Posterior vena cava (tissue), 2 donors: ENCODE measurements around the gene YPEL5. TPM values are rescaled to one million over a fixed set of nuclear protein-coding genes. Genes with fewer than 3 reads are reported as not detected.

Experiments used
- DNase-seq: peaks from one replicate; pipeline ENCODE4 v3.0.0-alpha.2; 2020; ENCODE audit warnings: low spot score
- intact Hi-C, 2 donors: fragments of 100-400 bp; cut with DNase I; formaldehyde crosslinking; loops; one replicate each; pipeline versions ENCODE4 v1.14.1 to v1.14.2; 2022 to 2023
- total RNA-seq, 2 donors: library from RNA; stranded (reverse); fragmentation: NEBNext Ultra II Directional; extraction: Animal tissue kit (Norgen Biotek cat#: 25700); gene quantifications; one replicate each; pipeline ENCODE4 v1.2.1, GENCODE V29; 2021
- donor health status: DM: yes; HTN: yes; CAD: no.
- donor health status: DM: yes; HTN: yes; CAD: no.

The YPEL5 gene
- total RNA-seq, 2 donors from 2014 or later, result 88.3 to 95.7 TPM

DNA sequence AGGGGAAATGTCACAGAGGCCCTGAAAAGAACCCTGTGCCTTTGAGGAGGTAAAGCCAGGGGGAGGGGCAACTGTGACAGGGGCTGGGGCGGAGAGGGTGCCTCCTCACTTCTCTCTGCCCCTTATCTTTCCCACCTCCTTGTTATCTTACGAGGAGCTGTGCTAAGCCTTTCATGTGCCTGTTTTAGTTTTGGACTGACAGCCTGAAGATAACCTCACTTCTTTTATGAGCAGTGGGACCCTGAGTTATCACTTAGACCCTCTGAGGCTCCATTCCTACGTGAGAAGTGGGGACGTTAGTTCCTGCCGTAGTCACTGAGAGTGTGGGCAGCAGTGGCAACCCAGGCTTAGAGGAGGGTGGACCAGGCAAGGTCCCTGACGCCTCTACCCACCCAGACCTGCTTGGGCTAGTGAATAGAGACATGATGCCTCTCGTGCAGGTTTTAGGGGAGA, 45.0 kb downstream of the YPEL5 start:
- intact Hi-C loops, result no loop called here
- no peak for DNase-seq

DNA sequence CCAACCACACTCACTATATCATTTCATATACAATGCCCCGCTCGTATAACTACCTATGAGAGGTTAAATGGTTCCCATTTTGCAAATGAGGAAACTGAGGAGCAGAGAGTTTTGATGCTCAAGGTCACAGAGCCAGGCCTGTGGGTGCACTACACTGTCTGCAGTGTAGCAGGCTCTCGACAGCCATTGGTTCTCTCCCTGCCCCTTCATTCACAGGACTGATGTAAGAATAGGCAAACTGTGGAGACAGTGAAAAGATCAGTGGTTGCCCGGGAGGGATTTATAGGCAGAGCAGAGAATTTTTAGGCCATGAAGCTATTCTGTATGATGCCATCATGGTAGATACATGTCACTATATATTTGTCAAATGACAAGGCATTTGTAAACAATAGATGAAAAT, 45.5 kb downstream of the YPEL5 start:
- no peak for DNase-seq
- intact Hi-C loops, result no loop called here

DNA sequence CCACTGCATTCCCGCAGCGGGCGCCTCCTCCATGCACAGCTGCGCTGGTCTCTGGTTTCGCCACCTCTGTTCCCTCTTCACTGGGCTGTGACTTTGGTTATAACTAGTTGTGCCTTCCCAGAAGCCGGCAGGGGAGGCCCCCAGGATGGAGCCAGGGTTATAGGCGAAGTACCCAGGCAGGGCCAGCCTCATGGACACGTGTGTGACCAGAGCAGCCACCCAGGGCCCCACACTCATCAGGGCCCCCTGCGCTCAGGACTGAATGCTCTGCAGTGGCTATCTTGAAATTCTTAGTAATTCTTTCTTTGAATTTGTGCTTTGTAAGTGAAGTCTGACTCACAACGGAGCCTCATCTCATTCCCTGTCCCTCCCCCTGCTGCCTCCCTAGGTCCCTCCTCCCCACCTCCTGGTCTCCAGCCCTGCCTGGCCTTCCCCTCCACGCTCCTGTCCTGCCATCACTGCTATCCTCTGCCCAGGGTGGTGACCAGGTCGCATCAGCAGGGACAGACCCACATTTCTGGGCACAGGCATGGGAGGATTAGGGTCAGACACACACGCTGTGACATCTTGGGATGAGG, 46.4 kb downstream of the YPEL5 start:
- DNase-seq, result no peak
- intact Hi-C loops, result no loop called here

GRCh38 chr2:30194421-30194820, 47.6 kb downstream of the YPEL5 start:
- no peak for DNase-seq
- intact Hi-C loops, result no loop called here

DNA sequence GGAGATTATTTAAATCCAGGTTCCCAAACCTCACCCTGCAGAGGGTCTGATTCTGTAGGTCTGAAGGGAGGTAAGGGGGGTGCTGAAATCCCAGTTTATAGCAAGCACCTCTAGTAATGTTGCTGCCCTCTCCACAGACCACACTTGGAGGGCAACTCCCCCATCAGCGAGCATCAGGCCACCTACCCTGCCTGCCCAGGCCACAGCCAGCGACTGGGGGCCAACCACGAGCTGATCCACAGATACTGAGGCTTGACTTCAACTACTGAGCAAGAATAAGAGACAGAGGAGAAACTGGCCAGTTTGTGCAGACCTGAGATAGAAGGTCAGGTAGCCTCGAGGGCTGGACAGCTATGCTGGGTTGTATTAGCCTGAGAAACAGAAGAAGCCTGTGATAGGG, 48.2 kb downstream of the YPEL5 start:
- intact Hi-C loops, result no loop called here
- no peak for DNase-seq

DNA sequence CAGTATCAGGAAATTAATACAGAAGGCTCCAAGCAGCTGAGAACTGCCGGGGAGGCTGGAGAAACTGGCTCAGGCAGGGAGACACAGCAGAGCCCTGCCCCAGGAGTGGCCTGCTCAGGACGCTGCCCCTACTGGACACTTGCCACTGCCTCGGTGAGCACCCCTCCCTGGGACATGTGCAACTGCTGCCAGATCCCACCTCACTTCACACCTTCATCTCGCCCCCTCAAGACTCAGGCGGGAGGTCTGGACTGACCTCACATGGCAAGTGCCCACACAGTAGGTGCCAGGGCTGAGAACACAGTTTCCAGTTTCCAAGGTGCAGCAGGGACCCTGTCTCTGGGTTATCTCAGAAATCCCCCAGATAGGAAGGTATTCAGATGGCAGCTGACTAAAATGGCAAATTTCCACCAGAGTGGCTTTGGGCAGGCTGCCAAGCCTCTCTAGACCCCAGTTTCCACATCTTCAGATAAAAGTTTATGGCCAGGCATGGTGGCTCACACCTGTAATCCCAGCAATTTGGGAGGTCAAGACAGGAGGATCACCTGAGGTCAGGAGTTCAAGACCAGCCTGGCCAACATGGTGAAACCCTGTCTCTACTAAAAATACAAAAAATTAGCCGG, 50.9 kb downstream of the YPEL5 start:
- no peak for DNase-seq
- intact Hi-C loops, result no loop called here

DNA sequence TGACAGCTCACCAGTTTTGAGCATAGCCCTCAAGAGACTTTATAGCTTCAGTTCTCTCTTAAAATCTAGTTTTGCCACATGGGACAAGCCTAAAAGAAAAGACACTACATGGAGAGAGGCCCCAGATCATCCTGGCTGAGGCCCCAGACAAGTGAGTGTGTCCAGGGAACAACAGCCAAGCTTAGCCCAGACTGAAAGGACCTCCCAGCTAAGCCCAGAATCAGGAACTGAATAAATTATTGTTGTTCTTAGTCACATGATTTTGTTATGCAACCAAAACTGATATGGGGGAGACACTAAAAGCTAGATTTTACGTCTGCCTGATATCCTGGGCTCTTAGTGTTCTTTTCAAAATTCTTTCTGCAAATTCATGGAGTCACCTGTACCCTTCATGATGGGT, 55.2 kb downstream of the YPEL5 start:
- no peak for DNase-seq
- intact Hi-C loops, result loop anchor here in 1 of 2 donors (1.0 to 5.0 kb wide), 3 partner anchors 23 to 1195 kb away; no protein-coding TSS in a partner anchor

DNA sequence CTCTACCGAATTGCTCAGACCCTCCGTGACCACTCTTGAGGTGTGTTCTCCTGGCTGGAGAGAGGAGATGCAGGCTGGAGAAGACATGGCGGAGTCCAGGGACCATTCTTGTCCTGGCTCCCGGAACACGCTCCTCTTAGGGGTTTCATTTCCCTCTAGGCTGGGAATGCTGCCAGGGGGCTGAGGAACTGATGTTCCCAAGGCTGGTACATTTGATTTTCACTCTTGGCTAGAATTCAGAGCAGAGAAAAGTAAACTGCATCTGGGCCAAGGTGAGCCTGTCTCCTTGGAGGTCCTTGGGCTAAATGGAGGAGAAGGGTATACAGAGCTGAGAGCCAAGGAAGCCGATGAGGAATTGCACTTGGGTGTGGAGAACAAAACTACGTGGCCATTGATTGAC, 56.3 kb downstream of the YPEL5 start:
- intact Hi-C loops, result loop anchor here in 1 of 2 donors (5.0 kb wide), 2 partner anchors 504 to 1196 kb away; no protein-coding TSS in a partner anchor
- DNase-seq, result no peak

GRCh38 chr2:30204281-30204680, 57.5 kb downstream of the YPEL5 start:
- intact Hi-C loops, result loop anchor here in 1 of 2 donors (5.0 kb wide), 2 partner anchors 503 to 1197 kb away; no protein-coding TSS in a partner anchor
- no peak for DNase-seq

DNA sequence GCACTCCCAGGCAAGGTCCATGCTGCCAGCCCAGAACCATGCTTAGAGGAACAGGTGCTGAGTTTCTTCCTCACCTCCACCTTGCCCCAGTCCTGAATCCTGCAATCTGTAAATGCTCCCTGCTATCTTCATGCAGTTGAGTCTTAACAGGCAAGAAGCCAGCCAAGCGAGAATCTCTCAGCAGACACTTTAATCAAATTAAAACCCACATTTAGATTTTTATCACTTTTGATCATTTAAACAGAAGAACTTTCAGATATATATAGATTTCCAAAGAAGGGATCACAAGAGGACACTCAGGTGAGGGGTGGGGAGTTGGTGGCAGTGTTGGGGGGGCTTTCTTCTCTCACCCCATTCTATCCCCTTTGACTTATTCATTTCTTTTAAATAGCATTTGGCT, 58.6 kb downstream of the YPEL5 start:
- intact Hi-C loops, result no loop called here

DNA sequence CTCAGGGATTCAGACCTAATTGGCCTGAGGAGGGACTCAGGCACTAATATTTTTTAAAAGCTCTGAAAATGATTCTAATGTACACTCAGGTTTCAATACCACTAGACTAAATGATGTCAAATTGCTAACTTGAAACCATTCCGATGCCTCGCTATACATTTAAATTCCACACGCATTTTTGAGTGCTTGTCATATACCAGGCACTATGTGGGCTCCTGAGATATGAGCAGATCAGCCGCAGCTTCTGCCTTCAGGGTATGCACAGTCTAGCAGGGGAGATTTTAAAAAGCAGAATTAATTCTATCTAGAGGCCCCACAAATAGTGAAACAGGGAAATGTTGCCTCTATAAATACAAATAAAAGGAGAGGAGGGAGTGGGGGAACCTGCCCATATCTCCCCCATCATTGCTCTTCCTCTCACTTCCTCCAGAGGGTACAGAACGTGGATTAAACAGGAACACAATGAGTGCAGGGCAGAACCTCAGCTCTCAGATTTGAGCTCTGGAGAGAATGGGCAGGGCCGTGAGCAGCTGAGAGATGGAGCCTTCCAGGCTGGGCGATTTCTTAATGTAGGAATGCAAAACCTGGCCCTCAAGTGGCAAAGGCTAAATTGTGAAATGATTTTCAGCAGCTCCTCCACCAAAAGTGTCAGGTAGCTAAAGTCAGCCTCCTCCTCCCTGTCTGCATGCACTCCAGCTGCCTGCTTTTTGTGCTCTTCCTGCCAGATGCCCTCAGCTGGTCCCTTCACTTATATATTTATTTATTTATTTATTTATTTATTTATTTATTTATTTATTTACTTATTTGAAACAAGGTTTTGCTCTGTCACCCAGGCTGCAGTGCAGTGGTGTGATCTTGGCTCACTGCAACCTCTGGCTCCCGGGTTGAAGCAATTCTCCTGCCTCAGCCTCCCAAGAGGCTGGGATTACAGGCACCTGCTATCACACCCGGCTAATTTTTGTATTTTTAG, 59.9 kb downstream of the YPEL5 start:
- DNase-seq, result no peak

More for the DNA sequence above, 58.6 kb downstream of the YPEL5 start:
- DNase-seq, result no peak

DNA sequence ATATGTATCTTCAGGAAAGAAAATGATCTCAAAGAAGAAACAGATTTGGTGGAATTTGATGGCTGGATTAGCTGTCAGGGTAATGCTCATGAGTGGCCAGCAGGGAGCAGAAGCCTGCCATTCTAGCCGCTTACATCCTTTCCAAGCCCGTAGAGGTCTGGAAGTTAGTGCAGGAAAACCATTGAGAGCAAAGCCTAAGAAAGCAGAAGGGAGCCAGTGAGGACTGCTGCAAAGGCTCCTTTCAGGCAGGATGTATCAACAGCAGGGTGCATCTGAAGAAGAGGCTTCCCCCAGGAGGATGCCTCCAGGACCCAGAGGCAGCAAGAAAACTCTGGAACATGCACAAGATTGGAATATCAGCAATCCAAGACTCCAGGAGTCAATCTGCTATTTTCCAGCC, 61.6 kb downstream of the YPEL5 start:
- intact Hi-C loops, result loop anchor here in 1 of 2 donors (2.0 kb wide), 1 partner anchor 498 kb away; no protein-coding TSS in a partner anchor
- no peak for DNase-seq

More for the DNA sequence above, 59.9 kb downstream of the YPEL5 start:
- intact Hi-C loops, result no loop called here

- intact Hi-C loops, result loop anchor here in 1 of 2 donors (2.0 kb wide), 1 partner anchor 498 kb away; no protein-coding TSS in a partner anchor
- no peak for DNase-seq
These were observed 62.4 kb downstream of the YPEL5 start for GRCh38 chr2:30209227-30209626.

Other genes with a start within 250 kb of the YPEL5 start
- under 1 TPM in 1 of 2 donors, not detected in 1; 0.37 TPM for gene ALK, start 225.4 kb upstream of the YPEL5 start, total RNA-seq
- 100 to 1,000 TPM; 104 to 280 TPM for gene LBH, start 84.5 kb downstream of the YPEL5 start, total RNA-seq